ENCODE measurements around the gene STK38.
A peak's percentile ranks its signal among the peaks of the same experiment; 100 is the strongest.

DNA sequence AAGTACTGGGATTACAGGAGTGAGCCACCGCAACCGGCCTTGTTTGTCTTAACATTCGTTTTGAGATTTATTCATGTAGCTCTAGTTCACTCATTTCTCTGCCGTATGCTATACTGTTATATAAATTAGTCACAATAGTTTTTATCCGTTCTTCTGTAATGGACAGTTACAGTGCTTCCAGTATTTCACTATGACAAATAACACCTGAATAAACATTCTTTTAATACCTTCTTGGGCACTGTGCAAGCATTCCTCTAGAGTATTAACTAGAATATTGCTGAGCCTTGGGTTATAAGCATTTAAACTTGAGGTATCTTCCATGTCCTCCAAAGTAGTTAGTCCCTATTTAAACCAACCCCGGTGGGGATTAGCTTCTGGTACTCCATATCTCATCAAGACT lies 45.6 kb downstream of the STK38 start:
- TF ChIP-seq SNAI2 (CRISPR knock-in tag; IDR thresholded peaks at IDR 0.05), result no peak
- peak; percentile 38; the same call in 1 of the 2 replicates for TF ChIP-seq ISL1 (CRISPR knock-in tag; IDR thresholded peaks at IDR 0.05)
- TF ChIP-seq ZNF565 (CRISPR knock-in tag; conservative IDR thresholded peaks at IDR 0.05; ENCODE audit: low read depth), result no peak
- TF ChIP-seq CSRNP3 (CRISPR knock-in tag; IDR thresholded peaks at IDR 0.05), result no peak
- no peak for TF ChIP-seq ZFP30 (CRISPR knock-in tag; IDR thresholded peaks at IDR 0.05)
- TF ChIP-seq ZFP3 (CRISPR knock-in tag; IDR thresholded peaks at IDR 0.05), result no peak
- no peak for TF ChIP-seq ARNTL (CRISPR knock-in tag; IDR thresholded peaks at IDR 0.05; ENCODE audit: borderline replicate concordance, low read depth)
- TF ChIP-seq, protein P1, sequence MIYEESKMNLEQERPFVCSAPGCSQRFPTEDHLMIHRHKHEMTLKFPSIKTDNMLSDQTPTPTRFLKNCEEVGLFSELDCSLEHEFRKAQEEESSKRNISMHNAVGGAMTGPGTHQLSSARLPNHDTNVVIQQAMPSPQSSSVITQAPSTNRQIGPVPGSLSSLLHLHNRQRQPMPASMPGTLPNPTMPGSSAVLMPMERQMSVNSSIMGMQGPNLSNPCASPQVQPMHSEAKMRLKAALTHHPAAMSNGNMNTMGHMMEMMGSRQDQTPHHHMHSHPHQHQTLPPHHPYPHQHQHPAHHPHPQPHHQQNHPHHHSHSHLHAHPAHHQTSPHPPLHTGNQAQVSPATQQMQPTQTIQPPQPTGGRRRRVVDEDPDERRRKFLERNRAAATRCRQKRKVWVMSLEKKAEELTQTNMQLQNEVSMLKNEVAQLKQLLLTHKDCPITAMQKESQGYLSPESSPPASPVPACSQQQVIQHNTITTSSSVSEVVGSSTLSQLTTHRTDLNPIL (CRISPR knock-in tag; IDR thresholded peaks at IDR 0.05; ENCODE audit: low read depth), result no peak
- TF ChIP-seq TCF4 (CRISPR knock-in tag; IDR thresholded peaks at IDR 0.05; ENCODE audit: borderline replicate concordance), result no peak
- no peak for TF ChIP-seq RARB (CRISPR knock-in tag; IDR thresholded peaks at IDR 0.05)
- TF ChIP-seq OSR1 (CRISPR knock-in tag; IDR thresholded peaks at IDR 0.05), result no peak
- no peak for TF ChIP-seq ESRRG (CRISPR knock-in tag; IDR thresholded peaks at IDR 0.05)
